Spleen (tissue), 7 donors: ENCODE data around the gene PDE4DIP.
"Not testable (repeated sequence)": the region's sequence is repeated elsewhere in the genome, so short reads cannot be mapped to it uniquely, and the experiment has no call there.

Experiments
- CTCF ChIP-seq, 11 experiments: fragments of 200-600 bp in 7 of 11; fragments of 450-650 bp in 4 of 11; sonication (generic) in 4 of 11; IDR thresholded peaks in 8 of 11; conservative IDR thresholded peaks in 3 of 11; 1 replicate in 7 of 11; 2 replicates in 4 of 11; pipeline versions ENCODE4 v1.4.0 to v1.8.0; 2016 to 2021; ENCODE audit warnings: antibody characterized with exemption in 11 of 11, inconsistent platforms in 4 of 11, mild to moderate bottlenecking in 1 of 11
- POLR2A ChIP-seq, 3 donors: fragments of 450-650 bp; IDR thresholded peaks; one replicate each; pipeline ENCODE4 v1.5.1; 2017; ENCODE audit warnings: antibody characterized with exemption in 3 of 3, mild to moderate bottlenecking in 1 of 3
- POLR2AphosphoS5 ChIP-seq, 3 donors: sonication (generic); formaldehyde crosslinking; IDR thresholded peaks; one replicate each; pipeline ENCODE4 v1.5.1; 2017; ENCODE audit warnings: antibody characterized with exemption in 3 of 3
- donor health status: DM: no; HTN: no; CAD: no; lungs with moderate emphysema.
- donor health status: DM: no; HTN: no; CAD: no.
- donor health status: DM: no; HTN: no; CAD: no.

GRCh38 chr1:148997405-148997804 is 153.2 kb downstream of the PDE4DIP start:
- not testable (repeated sequence) for TF ChIP-seq POLR2A (IDR thresholded peaks at IDR 0.05); CTCF (IDR thresholded peaks at IDR 0.05 in 8 of 11, conservative IDR thresholded peaks at IDR 0.05 in 3 of 11); POLR2AphosphoS5 (IDR thresholded peaks at IDR 0.05)
